HEK293T (cell line): Measurements from ENCODE around the gene FGF14.

Source experiments
- CTCF ChIA-PET: fragments of 350-600 bp; formaldehyde crosslinking; extraction: SDS; loops from one replicate; lab custom pipeline; 2021; ENCODE audit warnings: antibody characterized with exemption, inconsistent platforms; lab: Yijun Ruan, JAX
- POLR2A ChIA-PET: fragments of 350-600 bp; formaldehyde crosslinking; extraction: SDS; loops from one replicate; lab custom pipeline; 2020; ENCODE audit warnings: antibody characterized with exemption, inconsistent platforms; lab: Yijun Ruan, JAX
- DNase-seq: peaks from one replicate; pipeline ENCODE4 v3.0.0; 2012; ENCODE audit warnings: mixed read lengths; ENCODE audit errors: extremely low spot score
- ARNT ChIP-seq: fragments of 450-650 bp; IDR thresholded peaks from 2 replicates; pipeline ENCODE4 v1.6.1; 2017; ENCODE audit warnings: mild to moderate bottlenecking
- BHLHE40 ChIP-seq: fragments of 450-650 bp; IDR thresholded peaks from 2 replicates; pipeline ENCODE4 v1.6.1; 2016; ENCODE audit warnings: mild to moderate bottlenecking, moderate library complexity, borderline replicate concordance
- CTBP1 ChIP-seq: fragments of 450-650 bp; IDR thresholded peaks from 2 replicates; pipeline ENCODE4 v1.6.1; 2016; ENCODE audit warnings: borderline replicate concordance
- ELF4 ChIP-seq: fragments of 450-650 bp; IDR thresholded peaks from 2 replicates; pipeline ENCODE4 v1.6.1; 2017; ENCODE audit warnings: antibody characterized with exemption
- FOXA1 ChIP-seq: fragments of 450-650 bp; IDR thresholded peaks from 2 replicates; pipeline ENCODE4 v1.6.1; 2016; ENCODE audit warnings: mild to moderate bottlenecking
- FOXK2 ChIP-seq: fragments of 450-650 bp; IDR thresholded peaks from 2 replicates; pipeline ENCODE4 v1.6.1; 2016; ENCODE audit warnings: mild to moderate bottlenecking
- FOXM1 ChIP-seq: fragments of 450-650 bp; IDR thresholded peaks from 2 replicates; pipeline ENCODE4 v1.6.1; 2017; ENCODE audit warnings: mild to moderate bottlenecking, borderline replicate concordance
- HDGF ChIP-seq: fragments of 450-650 bp; IDR thresholded peaks from 2 replicates; pipeline ENCODE4 v1.6.1; 2017; ENCODE audit warnings: antibody characterized with exemption, borderline replicate concordance
- L3MBTL2 ChIP-seq: fragments of 450-650 bp; conservative IDR thresholded peaks from 2 replicates; pipeline ENCODE4 v1.6.1; 2016; ENCODE audit warnings: mild to moderate bottlenecking
- LEF1 ChIP-seq: fragments of 450-650 bp; IDR thresholded peaks from 2 replicates; pipeline ENCODE4 v1.6.1; 2017; ENCODE audit warnings: mild to moderate bottlenecking, borderline replicate concordance
- NFRKB ChIP-seq: fragments of 450-650 bp; IDR thresholded peaks from 2 replicates; pipeline ENCODE4 v1.6.1; 2016; ENCODE audit warnings: mild to moderate bottlenecking, moderate library complexity
- PKNOX1 ChIP-seq: fragments of 450-650 bp; IDR thresholded peaks from 2 replicates; pipeline ENCODE4 v1.6.1; 2016
- SP1 ChIP-seq: fragments of 450-650 bp; IDR thresholded peaks from 2 replicates; pipeline ENCODE4 v1.6.1; 2017
- SUZ12 ChIP-seq: fragments of 450-650 bp; IDR thresholded peaks from 2 replicates; pipeline ENCODE4 v1.6.1; 2016; ENCODE audit warnings: mild to moderate bottlenecking
- TARDBP ChIP-seq: fragments of 450-650 bp; IDR thresholded peaks from 2 replicates; pipeline ENCODE4 v1.6.1; 2016
- ZNF384 ChIP-seq: fragments of 450-650 bp; IDR thresholded peaks from 2 replicates; pipeline ENCODE4 v1.6.1; 2016

FGF14 gene

GRCh38 chr13:102323012-102323411, 78.8 kb downstream of the FGF14 start:
- POLR2A ChIA-PET = no interaction called here
- TF ChIP-seq FOXA1 = no peak
- TF ChIP-seq FOXM1 = no peak
- no peak for TF ChIP-seq ZNF384
- no peak for TF ChIP-seq SUZ12
- no peak for TF ChIP-seq SP1
- no peak for TF ChIP-seq LEF1
- CTCF ChIA-PET = interaction anchor here (0.6 kb wide), 1 partner anchor 145 kb away, joined by 4 read pairs; no protein-coding TSS in a partner anchor
- DNase-seq = no peak

- CTCF ChIA-PET = no interaction called here
- TF ChIP-seq TARDBP = no peak
- TF ChIP-seq HDGF = no peak
- TF ChIP-seq SUZ12 = no peak
- no peak for TF ChIP-seq LEF1
- no peak for TF ChIP-seq ZNF384
- TF ChIP-seq SP1 = no peak
- TF ChIP-seq FOXA1 = no peak
- no peak for TF ChIP-seq CTBP1
- no peak for TF ChIP-seq ELF4
- no peak for TF ChIP-seq PKNOX1
- TF ChIP-seq ARNT = no peak
- POLR2A ChIA-PET = no interaction called here
- DNase-seq = no peak
These were observed 79.6 kb downstream of the FGF14 start for GRCh38 chr13:102322211-102322610.

GRCh38 chr13:102318233-102318632, 83.6 kb downstream of the FGF14 start:
- TF ChIP-seq SUZ12 (no peak), ARNT (no peak), HDGF (no peak), FOXA1 (no peak), SP1 (no peak), ZNF384 (no peak), L3MBTL2 (no peak), LEF1 (no peak), FOXM1 (no peak), CTBP1 (no peak), BHLHE40 (no peak), FOXK2 (no peak), ELF4 (no peak), PKNOX1 (no peak), NFRKB (no peak), TARDBP (no peak)
- CTCF ChIA-PET = no interaction called here
- POLR2A ChIA-PET = no interaction called here
- no peak for DNase-seq

- POLR2A ChIA-PET = no interaction called here
- DNase-seq = no peak
- no peak for TF ChIP-seq CTBP1
- no peak for TF ChIP-seq FOXM1
- TF ChIP-seq LEF1 = no peak
- no peak for TF ChIP-seq BHLHE40
- no peak for TF ChIP-seq FOXA1
- no peak for TF ChIP-seq ELF4
- no peak for TF ChIP-seq L3MBTL2
- no peak for TF ChIP-seq SP1
- TF ChIP-seq ZNF384 = no peak
- CTCF ChIA-PET = no interaction called here
These were observed 84.3 kb downstream of the FGF14 start for GRCh38 chr13:102317593-102317992.

- POLR2A ChIA-PET = no interaction called here
- TF ChIP-seq HDGF (no peak), SP1 (no peak), PKNOX1 (no peak), L3MBTL2 (no peak), ARNT (no peak), ZNF384 (no peak), BHLHE40 (no peak), SUZ12 (no peak), FOXM1 (no peak), CTBP1 (no peak)
- DNase-seq = no peak
- CTCF ChIA-PET = no interaction called here
These were observed 85.1 kb downstream of the FGF14 start for GRCh38 chr13:102316732-102317131.

- ChIA-PET CTCF (no interaction called here), POLR2A (no interaction called here)
- no peak for DNase-seq
- no peak for TF ChIP-seq ELF4
- no peak for TF ChIP-seq CTBP1
- no peak for TF ChIP-seq SUZ12
These were observed 89.0 kb downstream of the FGF14 start for GRCh38 chr13:102312841-102313240.

GRCh38 chr13:102311901-102312300, 89.9 kb downstream of the FGF14 start:
- CTCF ChIA-PET = no interaction called here
- no peak for DNase-seq
- TF ChIP-seq PKNOX1 (no peak), ARNT (no peak), HDGF (no peak), LEF1 (no peak), L3MBTL2 (no peak)
- POLR2A ChIA-PET = no interaction called here
